Stomach smooth muscle (tissue), 2 donors: Measurements from ENCODE around the gene PAGE2.
"Not testable (repeated sequence)": the region's sequence is repeated elsewhere in the genome, so short reads cannot be mapped to it uniquely, and the experiment has no call there.

Experiments
- H3K27ac ChIP-seq: one replicate; pipeline ENCODE4 v1.7.0; 2013; ENCODE audit warnings: mild to moderate bottlenecking, low read length, inconsistent platforms
- H3K27me3 ChIP-seq, 2 donors: one replicate each; pipeline ENCODE4 v1.7.0; 2013; ENCODE audit warnings: low read length in 2 of 2; ENCODE audit not compliant: insufficient read depth in 2 of 2, control insufficient read depth in 1 of 2
- H3K36me3 ChIP-seq, 2 donors: one replicate each; pipeline ENCODE4 v1.7.0; 2013; ENCODE audit warnings: low read length in 2 of 2; ENCODE audit not compliant: control insufficient read depth in 2 of 2, insufficient read depth in 2 of 2
- H3K4me1 ChIP-seq: one replicate; pipeline ENCODE4 v1.7.0; 2013; ENCODE audit warnings: low read length; ENCODE audit not compliant: control insufficient read depth, insufficient read depth
- H3K4me3 ChIP-seq, 2 donors: one replicate each; pipeline ENCODE4 v1.7.0; 2013; ENCODE audit warnings: low read length in 2 of 2
- H3K9ac ChIP-seq, 2 donors: one replicate each; pipeline ENCODE4 v1.7.0; 2013; ENCODE audit warnings: low read length in 2 of 2, mild to moderate bottlenecking in 1 of 2
- H3K9me3 ChIP-seq, 2 donors: one replicate each; pipeline ENCODE4 v1.7.0; 2013; ENCODE audit warnings: low read length in 2 of 2; ENCODE audit not compliant: control insufficient read depth in 2 of 2
- donor health status: healthy.
- donor health status: Pancreatic carcinoma.

The PAGE2 gene

DNA sequence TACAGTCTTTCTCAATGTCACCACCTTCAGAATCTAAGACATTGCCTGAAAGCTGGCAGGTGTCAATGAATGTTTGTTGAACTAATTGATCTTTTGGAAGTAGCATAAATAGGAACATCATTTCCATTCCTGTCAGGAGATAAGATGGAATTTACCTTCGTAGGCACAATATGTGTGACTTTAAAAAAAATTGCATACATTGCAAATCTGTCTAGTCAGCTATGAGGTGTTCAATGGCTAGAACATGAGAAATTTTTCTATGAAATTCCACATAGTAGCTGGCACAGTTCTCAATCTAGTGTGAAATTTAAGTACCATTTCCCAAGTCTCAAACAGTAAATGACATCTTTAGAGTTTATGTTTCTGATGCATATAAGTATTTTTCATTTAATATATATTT lies 10.3 kb downstream of the PAGE2 start:
- H3K27me3 ChIP-seq = peaks cover 0 to 9% of the 10 kb centered on the region in 2 donors
- no peak overlapping the region for H3K9ac ChIP-seq
- H3K36me3 ChIP-seq = no peaks in the 10 kb centered on the region
- no peaks in the 10 kb centered on the region for H3K9me3 ChIP-seq
- no peaks in the 10 kb centered on the region for H3K4me1 ChIP-seq
- H3K4me3 ChIP-seq = no peak overlapping the region
- no peak overlapping the region for H3K27ac ChIP-seq

DNA sequence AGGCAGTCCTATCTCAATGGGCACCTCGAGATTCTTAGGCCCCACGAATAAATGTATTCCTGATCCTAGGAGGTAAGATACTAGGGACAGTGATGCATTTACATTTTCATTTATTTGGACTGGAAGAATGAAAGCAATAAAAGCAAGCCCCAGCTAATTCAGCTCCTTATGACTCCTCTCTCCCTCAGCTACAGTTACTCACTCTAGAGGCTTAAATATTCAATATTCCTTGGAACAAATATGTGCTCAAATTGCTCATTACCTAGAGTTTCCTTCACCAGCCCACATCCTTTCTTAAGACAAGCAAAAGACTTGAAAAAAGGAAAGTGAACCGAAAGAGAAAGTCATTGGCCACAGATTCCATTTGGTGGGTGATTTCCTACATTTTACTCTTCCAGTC lies 13.9 kb downstream of the PAGE2 start:
- H3K4me1 ChIP-seq = no peaks in the 10 kb centered on the region
- peaks cover 0 to 6% of the 10 kb centered on the region in 2 donors for H3K27me3 ChIP-seq
- H3K27ac ChIP-seq = no peak overlapping the region
- no peak overlapping the region for H3K4me3 ChIP-seq
- no peak overlapping the region for H3K9ac ChIP-seq
- H3K9me3 ChIP-seq = no peaks in the 10 kb centered on the region
- H3K36me3 ChIP-seq = no peaks in the 10 kb centered on the region

DNA sequence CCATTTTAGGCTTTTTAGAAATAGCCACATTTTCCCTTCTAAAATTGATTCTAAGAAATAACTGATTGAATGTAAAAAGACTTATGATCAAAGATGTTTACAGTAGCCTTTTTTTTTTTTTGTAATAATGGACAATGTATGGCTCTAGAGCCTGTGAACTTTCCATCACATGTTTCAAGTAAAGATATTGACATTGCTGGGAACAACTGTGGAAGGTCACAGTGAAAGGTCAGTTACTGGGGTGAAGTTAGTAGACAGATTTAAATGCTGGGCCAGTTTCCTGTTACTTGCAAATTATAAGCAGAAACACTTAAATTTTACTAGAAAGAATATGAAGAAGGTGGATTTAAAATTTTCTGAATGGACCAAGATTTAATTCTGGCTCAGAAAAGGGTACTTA lies 18.4 kb downstream of the PAGE2 start:
- Histone ChIP-seq H3K9me3 (no peaks in the 10 kb centered on the region), H3K27me3 (no peaks in the 10 kb centered on the region), H3K4me3 (no peak overlapping the region), H3K36me3 (no peaks in the 10 kb centered on the region), H3K27ac (no peak overlapping the region), H3K4me1 (no peaks in the 10 kb centered on the region), H3K9ac (no peak overlapping the region)

DNA sequence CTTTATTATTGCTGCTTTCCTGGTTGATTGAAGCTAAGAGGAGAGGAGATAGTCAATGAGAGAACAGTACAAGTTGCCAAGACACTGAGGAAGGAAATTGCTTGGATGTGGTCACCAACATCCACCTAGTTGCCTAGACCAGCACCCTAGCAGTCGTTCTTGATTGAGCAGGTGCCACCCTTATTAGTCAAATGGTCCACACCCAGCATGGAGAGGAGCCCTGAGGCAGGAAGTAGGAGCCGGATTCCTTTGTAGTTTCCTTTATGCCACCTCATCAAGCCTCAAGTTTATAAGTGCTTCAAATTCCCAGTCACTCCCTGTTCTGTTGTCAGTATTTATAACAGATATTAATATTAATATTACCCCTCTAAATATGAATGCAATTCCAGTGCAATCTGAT lies 19.1 kb downstream of the PAGE2 start:
- Histone ChIP-seq H3K4me1 (no peaks in the 10 kb centered on the region), H3K9me3 (no peaks in the 10 kb centered on the region), H3K9ac (no peak overlapping the region), H3K36me3 (no peaks in the 10 kb centered on the region), H3K4me3 (no peak overlapping the region), H3K27me3 (no peaks in the 10 kb centered on the region), H3K27ac (no peak overlapping the region)

DNA sequence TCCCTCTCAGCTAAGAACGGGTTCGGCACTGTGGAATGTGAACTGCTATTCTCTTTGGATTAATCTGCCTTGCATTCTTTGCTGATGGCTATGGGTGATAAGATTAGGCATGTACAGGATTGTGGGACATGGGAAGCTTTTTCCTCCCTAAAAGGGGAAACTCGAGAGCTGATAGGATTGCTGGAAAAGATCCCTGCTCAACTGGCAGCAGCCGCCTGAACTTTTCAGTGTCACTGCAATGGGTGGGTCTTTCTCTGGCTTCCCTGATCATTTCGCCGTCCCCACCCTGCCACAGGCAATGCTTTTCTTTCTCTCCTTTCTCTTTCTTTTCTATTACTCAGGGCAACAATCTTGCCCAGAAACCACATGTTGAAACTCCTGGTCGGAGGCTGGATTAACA lies 20.5 kb downstream of the PAGE2 start:
- no peaks in the 10 kb centered on the region for H3K4me1 ChIP-seq
- H3K36me3 ChIP-seq = no peaks in the 10 kb centered on the region
- H3K4me3 ChIP-seq = no peak overlapping the region
- H3K27ac ChIP-seq = no peak overlapping the region
- H3K9ac ChIP-seq = no peak overlapping the region
- H3K27me3 ChIP-seq = no peaks in the 10 kb centered on the region
- H3K9me3 ChIP-seq = no peaks in the 10 kb centered on the region

DNA sequence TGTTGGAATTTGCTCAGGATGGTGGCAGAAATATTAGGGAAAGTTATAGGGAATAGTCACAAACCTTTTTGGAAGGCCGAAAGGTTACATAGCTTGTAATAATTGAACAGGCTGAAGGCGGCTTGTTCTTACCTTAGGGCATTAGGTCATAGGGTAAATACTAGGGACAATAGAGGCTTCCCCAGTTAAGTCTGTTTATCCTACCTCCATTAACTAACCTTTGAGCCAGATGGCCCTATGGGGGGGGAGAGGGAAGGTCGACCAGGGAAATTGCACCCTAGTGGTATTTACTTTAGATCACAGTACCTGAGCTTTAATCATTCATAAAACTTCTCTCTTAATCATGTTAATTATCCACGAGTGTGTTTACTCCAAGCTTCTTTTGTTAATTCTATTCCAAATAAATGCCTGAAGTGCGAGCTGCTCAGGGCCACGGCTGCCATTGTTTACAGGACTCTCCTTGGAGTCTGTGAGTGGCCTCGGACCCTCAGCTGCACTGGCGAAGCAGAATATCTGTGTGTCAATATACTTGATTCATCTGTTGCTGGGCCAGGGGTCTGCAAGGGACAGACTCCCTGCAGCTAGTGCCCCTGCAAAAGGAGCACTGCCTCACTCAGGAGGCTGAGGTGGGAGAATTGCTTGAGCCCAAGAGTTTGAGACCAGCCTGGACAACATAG lies 22.9 kb downstream of the PAGE2 start:
- H3K27me3 ChIP-seq = no peaks in the 10 kb centered on the region
- no peaks in the 10 kb centered on the region for H3K9me3 ChIP-seq
- H3K36me3 ChIP-seq = no peaks in the 10 kb centered on the region
- no peaks in the 10 kb centered on the region for H3K4me1 ChIP-seq
- no peak overlapping the region for H3K27ac ChIP-seq
- H3K4me3 ChIP-seq = no peak overlapping the region
- no peak overlapping the region for H3K9ac ChIP-seq

DNA sequence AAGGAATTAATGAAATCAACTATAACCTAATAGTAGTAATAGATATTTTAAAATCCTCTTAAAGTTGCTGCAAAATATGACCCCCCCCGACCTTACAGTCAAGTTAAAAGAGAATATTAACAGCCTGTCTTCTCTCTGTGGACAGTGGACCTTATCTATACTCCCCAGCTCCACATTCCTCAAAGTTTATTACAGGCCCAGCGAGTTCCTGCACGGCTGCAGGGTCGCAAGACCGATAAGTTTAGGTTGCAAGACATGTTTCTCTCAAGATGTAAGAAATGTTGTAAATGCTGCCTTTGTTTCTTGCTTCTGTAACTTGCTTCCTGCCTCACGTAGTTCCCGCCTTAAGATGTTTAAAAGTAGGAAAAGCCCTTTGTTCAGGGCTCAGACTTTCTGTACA lies 27.8 kb downstream of the PAGE2 start:
- H3K4me1 ChIP-seq, H3K9ac ChIP-seq, H3K27ac ChIP-seq, H3K4me3 ChIP-seq, H3K36me3 ChIP-seq, H3K27me3 ChIP-seq, H3K9me3 ChIP-seq: not testable (repeated sequence)

DNA sequence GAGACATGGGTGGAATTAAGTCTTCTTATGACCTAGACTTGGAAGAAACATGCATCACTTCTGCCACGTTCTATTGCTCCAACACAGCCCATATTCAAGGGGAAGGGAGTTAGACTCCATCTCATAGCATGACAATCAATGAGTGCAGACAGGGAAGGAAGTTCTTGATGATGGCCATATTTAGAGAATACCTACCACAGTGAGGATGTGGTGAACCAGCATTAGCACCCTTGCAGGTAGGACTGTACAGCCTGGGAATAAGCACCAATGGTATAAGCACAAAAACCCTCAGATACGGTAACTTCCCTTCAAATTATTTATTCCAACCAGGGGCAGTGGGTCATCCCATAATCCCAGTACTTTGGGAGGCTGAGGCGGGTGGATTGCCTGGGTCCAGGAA lies 29.8 kb downstream of the PAGE2 start:
- no peak overlapping the region for H3K4me3 ChIP-seq
- no peak overlapping the region for H3K9ac ChIP-seq
- no peaks in the 10 kb centered on the region for H3K9me3 ChIP-seq
- no peaks in the 10 kb centered on the region for H3K36me3 ChIP-seq
- H3K27me3 ChIP-seq = peaks cover 0 to 7% of the 10 kb centered on the region in 2 donors
- no peak overlapping the region for H3K27ac ChIP-seq
- no peaks in the 10 kb centered on the region for H3K4me1 ChIP-seq

DNA sequence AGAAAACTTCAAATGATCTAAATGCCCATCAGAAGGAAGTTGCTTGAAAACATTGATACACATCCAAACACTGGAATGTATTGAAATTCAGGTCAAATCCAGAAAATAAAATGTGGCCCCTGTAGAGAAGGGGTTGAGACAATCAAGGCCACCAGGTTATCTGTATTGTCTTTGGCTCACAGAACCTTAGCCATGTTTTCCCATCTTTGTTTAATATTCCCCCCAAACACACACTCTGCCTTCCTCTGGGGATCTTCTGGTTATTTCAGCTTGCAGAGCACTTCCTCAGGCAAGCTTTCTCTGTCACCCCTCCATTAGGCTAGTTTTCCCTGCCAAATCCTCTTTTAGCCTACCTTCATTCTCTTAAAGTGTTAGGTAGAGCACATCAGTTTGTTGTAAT lies 30.5 kb downstream of the PAGE2 start:
- H3K4me1 ChIP-seq = no peaks in the 10 kb centered on the region
- H3K4me3 ChIP-seq = no peak overlapping the region
- H3K27me3 ChIP-seq = peaks cover 0 to 13% of the 10 kb centered on the region in 2 donors
- H3K9me3 ChIP-seq = no peaks in the 10 kb centered on the region
- no peaks in the 10 kb centered on the region for H3K36me3 ChIP-seq
- H3K27ac ChIP-seq = no peak overlapping the region
- no peak overlapping the region for H3K9ac ChIP-seq

DNA sequence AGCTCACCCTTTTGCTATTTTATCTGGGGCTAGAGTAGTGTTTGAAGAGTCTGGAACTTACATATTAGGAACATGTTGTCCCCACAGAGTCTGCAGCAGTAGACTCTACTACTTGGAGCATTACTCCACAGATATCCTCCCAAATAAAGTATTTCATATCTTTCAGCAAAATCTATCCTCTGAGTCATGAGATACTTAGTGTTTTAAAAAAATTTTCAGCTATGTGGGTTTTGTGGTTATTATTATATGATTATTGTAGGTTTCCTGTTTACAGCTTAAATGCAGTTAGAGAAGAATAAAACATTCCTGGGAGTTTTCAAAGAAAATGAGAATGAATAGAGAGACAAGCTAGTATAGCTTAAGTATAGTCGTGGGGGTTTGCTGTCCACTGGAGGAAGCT lies 30.9 kb downstream of the PAGE2 start:
- Histone ChIP-seq H3K4me1 (no peaks in the 10 kb centered on the region), H3K9ac (no peak overlapping the region), H3K9me3 (no peaks in the 10 kb centered on the region), H3K27me3 (peaks cover 0 to 13% of the 10 kb centered on the region in 2 donors), H3K27ac (no peak overlapping the region), H3K4me3 (no peak overlapping the region), H3K36me3 (no peaks in the 10 kb centered on the region)

DNA sequence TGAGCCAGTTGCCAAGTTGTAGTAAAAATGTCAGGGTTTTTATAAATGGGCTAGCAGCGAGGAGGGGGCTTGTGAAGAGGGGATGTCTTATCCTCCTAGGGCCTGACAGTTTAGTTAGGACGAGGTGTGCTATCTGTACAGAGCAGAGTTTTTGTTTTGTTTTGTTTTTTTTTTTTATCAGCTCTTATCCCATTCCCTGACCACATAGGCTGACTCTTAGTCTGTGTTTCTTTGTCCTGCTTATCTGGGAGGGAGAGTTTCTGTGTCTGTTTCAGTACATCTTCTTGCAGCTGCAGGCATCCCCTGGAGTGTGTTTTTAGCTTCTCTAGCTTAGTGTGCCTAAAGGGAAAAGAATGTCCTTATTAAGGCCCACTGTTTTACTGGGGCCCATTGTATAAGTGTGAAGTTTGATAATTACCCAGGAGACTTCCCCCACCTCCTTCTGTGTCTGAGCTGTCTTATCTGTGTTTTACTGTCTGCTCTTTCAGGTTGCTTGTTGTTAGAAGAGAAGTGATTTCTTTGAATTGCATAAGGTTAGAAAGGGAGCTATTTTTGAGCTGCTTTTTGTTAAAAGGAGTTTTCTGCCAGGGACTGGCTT lies 32.0 kb downstream of the PAGE2 start:
- Histone ChIP-seq H3K4me3 (no peak overlapping the region), H3K36me3 (no peaks in the 10 kb centered on the region), H3K27me3 (peaks cover 0 to 13% of the 10 kb centered on the region in 2 donors), H3K4me1 (no peaks in the 10 kb centered on the region), H3K9me3 (no peaks in the 10 kb centered on the region), H3K27ac (no peak overlapping the region), H3K9ac (no peak overlapping the region)
